Measurements from ENCODE around the gene HLA-DOB.

Gene HLA-DOB

GRCh38 chr6:32816746-32817204, at the start of gene HLA-DOB:
Gene HLA-DOB, minus strand, starts transcription at chr6:32817002. Its CDS starts 51 bp downstream, at chr6:32816951.
- DNase-seq = no peak

DNA sequence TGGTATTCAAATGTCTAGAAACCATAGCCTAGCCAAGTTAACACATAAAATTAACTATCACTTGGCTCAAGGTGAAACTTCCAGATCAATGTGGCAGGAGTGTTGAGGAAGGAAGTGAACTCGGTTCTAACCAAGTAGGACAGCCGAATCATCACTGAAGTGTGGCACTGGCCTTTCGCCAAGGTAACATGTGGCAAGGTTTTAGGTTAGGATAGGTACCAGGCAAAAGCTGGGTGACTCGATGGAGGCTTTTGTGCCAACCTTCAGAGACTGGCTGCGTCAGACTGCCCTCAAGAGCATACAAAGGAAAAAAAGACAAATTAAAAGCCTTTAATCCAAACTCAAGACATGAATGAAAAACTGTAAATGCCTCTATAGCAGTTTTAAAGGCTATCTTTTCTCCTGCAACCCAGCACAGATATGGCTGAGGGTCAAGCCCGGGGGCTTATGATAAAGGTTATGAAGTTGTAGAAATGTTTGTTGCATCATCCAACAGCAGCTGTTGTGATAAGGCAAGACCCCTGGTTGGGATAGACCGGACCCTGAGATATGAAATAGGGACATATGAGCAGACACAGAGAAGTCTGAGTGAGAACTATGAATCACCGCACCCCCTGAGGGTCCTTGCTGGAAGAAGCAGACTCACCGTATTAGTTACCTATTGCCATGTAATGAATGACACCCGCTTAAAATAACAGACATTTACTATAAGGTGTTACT, 49.1 kb upstream of the HLA-DOB start:
- DNase-seq = no peak

DNA sequence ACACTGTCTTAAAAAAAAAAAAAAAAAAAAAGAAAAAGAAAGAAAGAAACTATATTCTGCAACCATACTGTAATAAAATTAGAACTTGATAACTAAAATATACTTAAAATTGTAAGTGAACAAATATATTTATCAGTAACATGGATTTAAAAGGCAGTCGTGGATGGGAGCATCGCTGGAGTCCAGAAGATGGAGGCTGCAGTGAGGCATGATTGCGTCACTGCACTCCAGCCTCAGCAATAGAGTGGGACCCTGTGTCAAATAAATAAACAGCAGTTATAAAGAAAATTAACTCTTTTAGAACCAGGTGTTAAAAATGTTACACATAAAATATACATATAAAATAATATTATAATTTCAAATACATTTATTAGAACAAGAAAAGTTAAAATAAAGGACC, 45.9 kb upstream of the HLA-DOB start:
- no peak for DNase-seq

- no peak for DNase-seq
Measured at GRCh38 chr6:32860674-32861073, 43.9 kb upstream of the HLA-DOB start.

GRCh38 chr6:32858194-32858593, 41.4 kb upstream of the HLA-DOB start:
- no peak for DNase-seq

DNA sequence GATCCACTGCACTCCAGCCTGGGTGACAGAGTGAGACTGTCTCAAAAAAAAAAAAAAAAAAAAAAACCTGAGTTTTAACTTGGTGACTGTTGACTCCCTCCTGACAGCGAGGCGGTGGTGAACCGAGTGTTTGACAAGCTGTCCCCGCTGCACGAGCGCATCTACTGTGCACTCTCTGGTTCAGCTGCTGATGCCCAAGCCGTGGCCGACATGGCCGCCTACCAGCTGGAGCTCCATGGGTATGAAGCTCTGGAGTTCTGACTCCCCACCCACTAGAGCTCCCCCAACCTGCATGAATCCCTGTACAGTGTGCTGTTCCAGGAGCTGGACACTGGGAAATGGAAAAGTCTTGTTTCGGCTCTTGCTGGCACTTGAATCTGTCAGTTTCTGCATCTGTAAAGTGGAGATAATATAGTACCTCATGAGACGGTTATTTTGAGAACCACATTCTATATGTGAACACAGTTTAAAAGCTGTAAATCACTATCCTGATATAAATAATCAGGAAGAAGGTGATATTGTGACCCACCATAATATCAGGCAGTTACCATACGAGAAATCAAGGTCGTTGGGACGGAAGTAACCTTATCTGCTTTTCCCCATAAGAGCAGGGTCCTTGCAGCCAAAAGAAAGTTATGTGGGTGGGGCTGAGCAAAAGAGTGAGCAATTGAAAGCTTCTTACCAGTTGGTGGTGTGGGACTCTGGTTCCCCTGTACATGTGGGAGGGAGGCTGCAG, 40.5 kb upstream of the HLA-DOB start:
- no peak for DNase-seq

GRCh38 chr6:32855467-32856174, 38.8 kb upstream of the HLA-DOB start:
- no peak for DNase-seq

DNA sequence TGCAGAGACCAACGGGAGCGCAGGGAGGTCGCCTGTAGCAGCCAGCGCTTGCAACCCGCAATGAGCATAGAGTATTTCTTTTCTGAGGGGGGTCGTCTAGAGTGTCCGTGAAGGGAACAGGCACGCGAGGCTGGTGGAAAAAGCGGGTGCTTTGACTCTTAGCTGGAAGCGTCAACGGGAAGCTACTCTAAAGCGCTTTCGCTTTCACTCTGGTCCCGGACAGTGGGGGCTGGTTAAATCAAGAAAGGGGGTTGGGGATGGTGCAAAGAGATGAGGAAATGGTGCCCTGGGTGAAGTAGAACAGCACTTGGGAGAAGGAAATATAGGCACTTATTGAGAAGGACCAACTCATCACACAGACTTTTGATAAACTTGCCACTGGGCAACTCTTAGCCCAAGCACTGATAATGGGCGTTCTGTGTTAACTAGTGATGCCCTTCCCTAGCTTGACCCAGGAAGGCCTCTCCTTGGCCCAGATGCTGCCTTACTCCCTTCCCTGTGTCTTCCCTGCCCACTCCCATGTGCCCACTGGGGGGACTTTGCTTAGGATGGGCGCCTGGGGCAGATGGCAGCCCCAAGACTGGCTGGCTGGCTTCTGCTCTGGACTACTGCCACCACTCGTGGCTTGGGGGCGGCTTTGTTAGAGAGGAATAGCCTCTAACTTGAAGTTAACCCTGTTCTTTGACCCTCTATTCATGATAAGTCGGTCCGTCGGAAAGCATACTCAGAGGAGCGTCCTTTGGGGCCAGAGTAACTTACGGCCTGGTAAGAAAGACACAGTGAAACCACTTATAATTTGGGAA, 37.8 kb upstream of the HLA-DOB start:
- peak; percentile 66 for DNase-seq

DNA sequence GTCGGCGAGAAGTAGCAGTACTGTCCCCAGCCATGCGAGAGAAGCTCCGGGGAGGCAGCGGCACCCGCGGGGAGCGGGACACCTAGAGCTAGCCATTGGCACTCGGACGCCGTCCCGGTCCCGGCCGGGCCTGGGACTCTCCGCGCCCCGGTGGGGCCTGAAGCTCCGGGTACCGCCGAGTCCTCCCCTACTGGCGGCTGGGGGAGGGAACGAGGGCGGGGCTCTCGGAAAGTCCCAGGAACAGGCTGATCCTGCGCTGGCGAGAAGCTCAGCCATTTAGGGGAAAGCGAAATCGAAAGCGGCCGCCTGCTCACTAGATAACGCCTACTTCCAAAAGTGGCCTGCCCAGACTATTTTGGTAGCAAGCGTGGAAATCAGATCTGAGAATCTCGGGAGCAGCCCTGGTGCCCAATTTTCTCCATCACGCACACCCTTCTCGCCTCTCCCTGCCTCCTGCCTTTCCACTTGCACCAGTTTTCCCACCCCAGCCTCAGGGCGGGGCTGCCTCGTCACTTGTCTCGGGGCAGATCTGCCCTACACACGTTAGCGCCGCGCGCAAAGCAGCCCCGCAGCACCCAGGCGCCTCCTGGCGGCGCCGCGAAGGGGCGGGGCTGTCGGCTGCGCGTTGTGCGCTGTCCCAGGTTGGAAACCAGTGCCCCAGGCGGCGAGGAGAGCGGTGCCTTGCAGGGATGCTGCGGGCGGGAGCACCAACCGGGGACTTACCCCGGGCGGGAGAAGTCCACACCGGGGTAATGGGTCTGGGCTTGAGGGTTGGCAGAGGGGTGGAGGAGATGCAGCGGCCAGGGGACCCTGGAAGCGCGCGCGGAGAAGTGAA, 37.0 kb upstream of the HLA-DOB start, which contains the start of the genes PSMB9 and TAP1:
TSS of gene PSMB9 (plus strand) at position 652 of the 835 bp plus-strand sequence. CDS start at position 690, 38 bp downstream.
TSS of gene TAP1 (minus strand) at position 164 of the 835 bp plus-strand sequence. CDS start at position 96, 68 bp downstream.
- peak; percentile 97 for DNase-seq

DNA sequence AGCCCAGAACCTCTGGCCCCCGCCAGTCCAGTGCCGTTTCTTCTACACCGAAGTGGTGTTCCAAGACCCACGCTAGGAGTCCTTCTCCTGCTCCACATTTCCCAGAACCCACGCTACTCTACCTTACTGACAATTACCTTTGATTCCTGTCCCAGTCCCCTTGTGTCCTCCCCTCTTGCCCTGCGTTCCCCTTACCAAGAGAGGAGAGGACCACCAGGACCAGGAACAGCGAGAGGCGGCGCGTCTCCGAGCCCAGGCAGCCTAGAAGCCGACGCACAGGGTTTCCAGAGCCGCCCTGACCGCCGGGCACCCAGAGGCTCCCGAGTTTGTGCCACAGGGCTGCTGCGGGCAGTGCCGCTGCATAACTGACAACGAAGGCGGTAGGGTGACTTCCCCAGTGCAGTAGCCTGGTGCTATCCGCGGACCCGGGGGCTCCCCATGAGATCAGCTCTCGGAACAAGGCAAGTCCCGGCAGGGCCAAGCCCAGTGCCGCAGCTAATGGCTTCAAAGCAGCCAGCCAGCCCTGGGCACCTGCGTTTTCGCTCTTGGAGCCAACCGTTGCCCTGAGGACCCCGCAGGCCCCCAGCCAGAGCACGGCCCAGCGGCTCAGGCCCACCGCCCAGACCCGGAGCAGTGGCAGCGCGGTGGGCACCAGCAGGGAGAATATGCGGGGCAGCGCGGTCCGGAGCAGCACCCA, 36.2 kb upstream of the HLA-DOB start:
- peak; percentile 65 for DNase-seq

- DNase-seq = peak; percentile 42
Measured at GRCh38 chr6:32852018-32852843, 35.4 kb upstream of the HLA-DOB start.

- no peak for DNase-seq
Measured at GRCh38 chr6:32851025-32851424, 34.2 kb upstream of the HLA-DOB start.

GRCh38 chr6:32849126-32849525, 32.3 kb upstream of the HLA-DOB start:
- no peak for DNase-seq

DNA sequence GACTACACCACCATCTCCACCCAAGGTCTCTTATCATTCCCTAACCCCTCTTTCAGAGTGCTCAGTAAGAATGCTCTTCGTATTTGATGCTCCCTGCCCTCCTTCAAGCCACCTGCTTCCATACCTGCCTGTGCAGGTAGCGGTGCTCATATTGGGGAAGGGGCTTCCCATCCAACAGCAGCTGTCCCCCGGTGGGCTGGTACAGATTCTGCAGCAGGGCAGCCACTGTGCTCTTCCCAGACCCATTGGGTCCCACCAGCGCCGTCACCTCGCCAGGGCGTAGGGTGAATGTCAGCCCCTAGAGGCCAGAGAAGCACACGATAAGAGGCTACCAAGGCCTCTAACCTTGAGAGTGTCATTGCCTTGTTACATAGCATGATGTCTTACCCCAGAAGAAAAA, 31.0 kb upstream of the HLA-DOB start:
- DNase-seq = no peak

- DNase-seq = no peak
Measured at GRCh38 chr6:32847004-32847403, 30.2 kb upstream of the HLA-DOB start.

DNA sequence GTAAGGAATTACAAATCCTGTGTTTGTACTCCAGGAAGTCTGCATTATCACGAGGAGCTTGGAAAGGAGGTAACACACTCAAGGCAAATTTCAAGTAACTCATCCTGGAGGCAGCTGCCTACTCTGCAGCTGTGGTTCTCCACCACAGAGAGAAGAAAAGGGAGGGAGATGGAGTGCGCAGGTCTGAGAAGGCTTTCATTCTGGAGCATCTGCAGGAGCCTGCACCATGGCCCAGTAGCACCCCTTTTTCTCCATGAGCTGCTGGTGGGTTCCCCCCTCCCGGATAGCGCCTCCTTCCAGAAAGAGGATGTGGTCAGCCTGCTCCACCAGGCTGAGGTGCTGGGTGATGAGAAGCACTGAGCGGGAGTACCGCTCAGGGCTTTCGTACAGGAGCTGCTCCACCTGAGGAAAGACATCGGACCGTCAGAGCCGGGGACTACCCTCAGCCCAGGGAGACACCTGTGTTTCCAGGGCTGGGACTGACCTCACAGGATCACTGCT, 28.6 kb upstream of the HLA-DOB start:
- peak; percentile 41 for DNase-seq

DNA sequence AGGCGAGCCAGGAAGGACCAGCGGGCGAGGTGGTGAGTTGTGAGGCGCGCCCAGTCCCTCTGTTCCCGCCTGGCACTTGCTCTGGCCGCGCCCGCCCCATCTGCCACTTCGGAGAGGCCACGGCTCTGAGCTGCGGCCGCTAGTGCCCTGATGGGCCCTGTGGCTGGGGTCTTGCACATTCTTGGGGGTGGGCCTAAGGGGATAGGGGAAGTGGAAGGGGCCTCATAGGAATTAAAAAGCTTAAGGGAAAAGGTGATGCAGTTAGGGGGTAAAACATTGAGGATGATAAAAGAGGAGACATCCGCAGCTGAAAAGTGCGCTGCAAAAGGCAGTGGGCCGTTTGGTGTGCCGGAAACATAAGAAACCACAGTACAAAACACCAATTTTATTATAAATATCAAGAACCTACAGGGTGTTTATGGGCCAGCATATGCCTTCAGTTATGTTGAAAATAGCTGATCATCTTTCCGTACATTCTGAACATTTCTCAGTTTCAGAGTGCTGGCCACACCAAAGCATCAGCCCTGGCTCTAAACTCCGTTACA, 28.1 kb upstream of the HLA-DOB start:
- no peak for DNase-seq

GRCh38 chr6:32843979-32844838, 27.4 kb upstream of the HLA-DOB start, which contains the start of gene PSMB8:
Gene PSMB8, minus strand, starts transcription at chr6:32844047. Its CDS starts 51 bp downstream, at chr6:32843996.
- DNase-seq = peak; percentile 99

All from stimulated activated CD4-positive, alpha-beta T cell treated with anti-CD3 and anti-CD28 coated beads, Interleukin-4, amount 100 ng/mL, for 24 hours (primary cell).